ENCODE results near the gene KRTAP1-3.

DNA sequence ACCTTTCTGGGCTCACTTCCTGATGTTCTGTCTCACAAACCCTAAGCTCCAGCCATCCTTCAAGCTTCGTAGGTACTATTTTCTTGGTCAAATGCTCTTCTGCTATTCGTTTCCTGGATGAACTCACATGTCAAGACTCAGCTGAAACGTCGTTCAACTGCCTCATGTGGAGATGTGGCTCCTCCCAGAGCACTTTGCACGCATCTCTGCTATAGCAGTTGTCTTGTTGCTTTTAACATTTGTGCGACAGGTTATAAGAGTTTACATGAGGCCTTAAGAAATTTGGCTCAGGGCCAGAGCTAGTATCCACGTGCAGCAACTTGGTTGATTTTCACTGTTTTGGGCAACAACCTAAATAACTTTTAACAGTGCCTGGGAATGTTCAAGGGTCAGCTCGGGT lies 47.8 kb downstream of the KRTAP1-3 start:
- TF ChIP-seq POLR2A (IDR thresholded peaks at IDR 0.05; ENCODE audit: low read depth, low read length) (no peak), POLR2AphosphoS5 (IDR thresholded peaks at IDR 0.05; ENCODE audit: low read depth, low read length) (no peak)
